OCI-LY1 (cell line): Measurements from ENCODE around the gene NUAK1.

Experiments used
- H2AFZ ChIP-seq: fragments of 200-600 bp; sonication (generic), shearing (Covaris generic); 2 replicates; pipeline ENCODE4 v1.6.0; 2014; ENCODE audit warnings: antibody characterized with exemption, mild to moderate bottlenecking, low read length
- H3F3A ChIP-seq: fragments of 200-600 bp; sonication (generic), shearing (Covaris generic); 2 replicates; pipeline ENCODE4 v1.6.0; 2014; ENCODE audit warnings: mild to moderate bottlenecking, antibody characterized with exemption, low read length, moderate library complexity; ENCODE audit not compliant: insufficient read depth
- H3K27ac ChIP-seq: fragments of 200-600 bp; sonication (generic); 2 replicates; pipeline ENCODE4 v1.5.1; 2014; ENCODE audit warnings: low read length, mixed run types, mild to moderate bottlenecking, low read depth; ENCODE audit not compliant: poor library complexity, severe bottlenecking
- H3K27me3 ChIP-seq: fragments of 200-600 bp; sonication (generic); 2 replicates; pipeline ENCODE4 v1.6.0; 2014; ENCODE audit warnings: antibody characterized with exemption, mild to moderate bottlenecking, low read length, moderate library complexity; ENCODE audit not compliant: insufficient read depth
- H3K36me3 ChIP-seq: fragments of 200-600 bp; sonication (generic); 2 replicates; pipeline ENCODE4 v1.6.1; 2014; ENCODE audit warnings: mild to moderate bottlenecking, antibody characterized with exemption, low read length, moderate library complexity, mixed read lengths; ENCODE audit not compliant: insufficient read depth
- H3K4me1 ChIP-seq: fragments of 200-600 bp; sonication (generic); 2 replicates; pipeline ENCODE4 v1.5.1; 2014; ENCODE audit warnings: mild to moderate bottlenecking, low read length, moderate library complexity; ENCODE audit not compliant: insufficient read depth, severe bottlenecking
- H3K4me2 ChIP-seq: fragments of 200-600 bp; sonication (generic), shearing (Covaris generic); 2 replicates; pipeline ENCODE4 v1.6.1; 2014; ENCODE audit warnings: low read length
- H3K4me3 ChIP-seq: fragments of 200-600 bp; sonication (generic); 2 replicates; pipeline ENCODE4 v1.5.1; 2014; ENCODE audit warnings: low read length, low read depth, mild to moderate bottlenecking, mixed read lengths; ENCODE audit not compliant: poor library complexity, severe bottlenecking
- H3K79me2 ChIP-seq: fragments of 200-600 bp; shearing (Covaris generic); 2 replicates; pipeline ENCODE4 v1.6.1; 2016; ENCODE audit warnings: mixed run types, low read length, mixed read lengths; ENCODE audit not compliant: insufficient read depth
- H3K9ac ChIP-seq: fragments of 200-600 bp; sonication (generic), shearing (Covaris generic); 2 replicates; pipeline ENCODE4 v1.6.1; 2014; ENCODE audit warnings: mild to moderate bottlenecking, low read length, mixed read lengths
- H3K9me2 ChIP-seq: fragments of 200-600 bp; sonication (generic), shearing (Covaris generic); 2 replicates; pipeline ENCODE4 v1.6.1; 2014; ENCODE audit warnings: low read depth, mild to moderate bottlenecking, low read length, mixed read lengths
- H3K9me3 ChIP-seq: fragments of 200-600 bp; shearing (Covaris generic); 2 replicates; pipeline ENCODE4 v1.6.1; 2014; ENCODE audit warnings: low read length, mixed read lengths
- H4K20me1 ChIP-seq: fragments of 200-600 bp; sonication (generic), shearing (Covaris generic); 2 replicates; pipeline ENCODE4 v1.6.0; 2016; ENCODE audit warnings: mild to moderate bottlenecking, low read length; ENCODE audit not compliant: insufficient read depth
- EZH2 ChIP-seq: fragments of 200-600 bp; sonication (generic), shearing (Covaris generic); IDR thresholded peaks from 2 replicates; pipeline ENCODE4 v1.8.0; 2017; ENCODE audit warnings: borderline replicate concordance, mixed run types, mild to moderate bottlenecking, antibody characterized with exemption, low read length, moderate library complexity, mixed read lengths
- TF ChIP-seq, protein P1 (sequence below): fragments of 200-600 bp; sonication (generic), shearing (Covaris generic); IDR thresholded peaks from 2 replicates; pipeline ENCODE4 v1.5.1; 2017; ENCODE audit warnings: mild to moderate bottlenecking, antibody characterized with exemption, low read length, moderate library complexity, mixed read lengths

The NUAK1 gene

DNA sequence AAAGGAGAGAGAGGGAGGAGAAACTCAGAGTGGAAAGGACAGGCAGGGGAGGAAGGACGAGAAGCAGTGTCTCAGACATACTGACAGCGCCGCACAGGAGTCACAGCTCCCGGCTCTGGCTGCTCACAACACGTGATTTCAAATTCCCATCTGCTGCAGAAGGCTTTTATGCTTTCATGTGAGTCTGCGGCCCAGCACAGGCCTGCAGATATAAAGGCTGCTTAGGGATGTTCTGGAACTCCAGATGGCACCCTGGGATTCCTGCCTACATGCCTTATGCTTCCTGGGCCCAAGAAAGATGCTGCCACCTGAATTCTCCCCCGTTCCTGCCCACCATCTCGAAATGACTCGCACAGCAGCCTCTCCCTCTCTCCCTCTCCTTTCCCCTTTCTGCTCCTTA is 89.6 kb downstream of the NUAK1 start:
- H3K9me3 ChIP-seq: no peaks in the 10 kb centered on the region
- no peaks in the 10 kb centered on the region for H3K27me3 ChIP-seq
- H3K9me2 ChIP-seq: no peaks in the 10 kb centered on the region
- H3K4me3 ChIP-seq: no peak overlapping the region
- no peak overlapping the region for H2AFZ ChIP-seq
- H3K27ac ChIP-seq: no peak overlapping the region
- H3K4me1 ChIP-seq: no peaks in the 10 kb centered on the region
- H3F3A ChIP-seq: no peaks in the 10 kb centered on the region
- no peaks in the 10 kb centered on the region for H3K36me3 ChIP-seq
- no peak overlapping the region for H3K4me2 ChIP-seq
- no peaks in the 10 kb centered on the region for H3K79me2 ChIP-seq
- H4K20me1 ChIP-seq: no peaks in the 10 kb centered on the region
- H3K9ac ChIP-seq: no peak overlapping the region
- TF ChIP-seq, protein P1, sequence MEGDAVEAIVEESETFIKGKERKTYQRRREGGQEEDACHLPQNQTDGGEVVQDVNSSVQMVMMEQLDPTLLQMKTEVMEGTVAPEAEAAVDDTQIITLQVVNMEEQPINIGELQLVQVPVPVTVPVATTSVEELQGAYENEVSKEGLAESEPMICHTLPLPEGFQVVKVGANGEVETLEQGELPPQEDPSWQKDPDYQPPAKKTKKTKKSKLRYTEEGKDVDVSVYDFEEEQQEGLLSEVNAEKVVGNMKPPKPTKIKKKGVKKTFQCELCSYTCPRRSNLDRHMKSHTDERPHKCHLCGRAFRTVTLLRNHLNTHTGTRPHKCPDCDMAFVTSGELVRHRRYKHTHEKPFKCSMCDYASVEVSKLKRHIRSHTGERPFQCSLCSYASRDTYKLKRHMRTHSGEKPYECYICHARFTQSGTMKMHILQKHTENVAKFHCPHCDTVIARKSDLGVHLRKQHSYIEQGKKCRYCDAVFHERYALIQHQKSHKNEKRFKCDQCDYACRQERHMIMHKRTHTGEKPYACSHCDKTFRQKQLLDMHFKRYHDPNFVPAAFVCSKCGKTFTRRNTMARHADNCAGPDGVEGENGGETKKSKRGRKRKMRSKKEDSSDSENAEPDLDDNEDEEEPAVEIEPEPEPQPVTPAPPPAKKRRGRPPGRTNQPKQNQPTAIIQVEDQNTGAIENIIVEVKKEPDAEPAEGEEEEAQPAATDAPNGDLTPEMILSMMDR: no peak
- no peak for TF ChIP-seq EZH2

DNA sequence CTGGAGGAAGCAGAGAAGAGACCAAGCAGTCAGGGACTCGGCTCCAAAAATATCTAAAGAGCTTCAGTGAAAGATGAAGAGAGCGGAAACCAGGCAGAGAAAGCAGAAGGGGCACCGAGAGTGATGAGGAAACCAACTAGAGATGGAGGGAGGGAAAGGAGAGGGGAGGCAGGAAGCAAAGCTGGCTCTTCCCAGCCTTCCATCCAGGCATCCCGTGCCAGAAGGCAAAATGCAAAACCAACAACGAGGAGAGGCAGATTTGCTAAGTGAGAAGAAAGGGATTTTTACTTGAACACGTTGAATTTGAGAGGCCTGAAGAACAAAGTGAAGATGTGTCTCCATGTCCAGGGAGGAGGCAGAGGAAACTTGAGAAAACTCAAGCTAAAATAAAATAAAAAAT is 90.1 kb downstream of the NUAK1 start:
- Histone ChIP-seq H3K4me2 (no peak overlapping the region), H3K4me1 (no peaks in the 10 kb centered on the region), H3K9me2 (no peaks in the 10 kb centered on the region), H3K36me3 (no peaks in the 10 kb centered on the region), H3K79me2 (no peaks in the 10 kb centered on the region), H3F3A (no peaks in the 10 kb centered on the region), H2AFZ (no peak overlapping the region), H4K20me1 (no peaks in the 10 kb centered on the region), H3K27ac (no peak overlapping the region), H3K9ac (no peak overlapping the region), H3K4me3 (no peak overlapping the region), H3K9me3 (no peaks in the 10 kb centered on the region), H3K27me3 (no peaks in the 10 kb centered on the region)
- no peak for TF ChIP-seq EZH2
- TF ChIP-seq, protein P1: no peak

DNA sequence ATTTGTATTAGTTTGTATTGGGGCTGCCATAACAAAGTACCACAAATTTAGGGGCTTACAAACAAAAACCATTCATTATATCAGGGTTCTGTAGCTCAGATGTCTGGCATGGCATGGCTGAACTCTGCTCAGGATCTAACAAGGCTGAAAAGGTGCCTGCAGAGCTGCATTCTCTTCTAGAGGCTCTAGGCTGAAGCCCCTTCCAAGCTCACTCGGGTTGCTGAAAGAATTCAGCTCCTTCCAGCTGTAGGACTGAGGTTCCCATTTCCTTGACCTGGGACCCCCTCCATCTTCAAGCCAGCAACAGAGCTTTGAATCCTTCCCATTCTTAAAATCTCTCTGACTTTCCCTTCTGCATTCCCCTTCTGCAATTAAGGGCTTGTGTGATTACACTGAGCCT is 90.7 kb downstream of the NUAK1 start:
- Histone ChIP-seq H3K9me2 (no peaks in the 10 kb centered on the region), H3K4me3 (no peak overlapping the region), H3K4me1 (no peaks in the 10 kb centered on the region), H3K79me2 (no peaks in the 10 kb centered on the region), H3K4me2 (no peak overlapping the region), H3K27ac (no peak overlapping the region), H3F3A (no peaks in the 10 kb centered on the region), H3K9me3 (no peaks in the 10 kb centered on the region), H3K9ac (no peak overlapping the region), H3K36me3 (no peaks in the 10 kb centered on the region), H4K20me1 (no peaks in the 10 kb centered on the region), H2AFZ (no peak overlapping the region), H3K27me3 (no peaks in the 10 kb centered on the region)
- TF ChIP-seq, protein P1: no peak
- TF ChIP-seq EZH2: no peak
